HG02759 (cell line): Measurements from ENCODE around the gene CDK17.
A peak's percentile ranks its signal among the peaks of the same experiment; 100 is the strongest.
"Not testable (repeated sequence)": the region's sequence is repeated elsewhere in the genome, so short reads cannot be mapped to it uniquely, and the experiment has no call there.

Source experiments
- ATAC-seq: cut with Tn5 transposase; IDR thresholded peaks from one replicate; pipeline ENCODE4 v1.9.1; 2021; ENCODE audit warnings: mild to moderate bottlenecking, moderate library complexity; ENCODE audit not compliant: unreplicated experiment

CDK17 gene

DNA sequence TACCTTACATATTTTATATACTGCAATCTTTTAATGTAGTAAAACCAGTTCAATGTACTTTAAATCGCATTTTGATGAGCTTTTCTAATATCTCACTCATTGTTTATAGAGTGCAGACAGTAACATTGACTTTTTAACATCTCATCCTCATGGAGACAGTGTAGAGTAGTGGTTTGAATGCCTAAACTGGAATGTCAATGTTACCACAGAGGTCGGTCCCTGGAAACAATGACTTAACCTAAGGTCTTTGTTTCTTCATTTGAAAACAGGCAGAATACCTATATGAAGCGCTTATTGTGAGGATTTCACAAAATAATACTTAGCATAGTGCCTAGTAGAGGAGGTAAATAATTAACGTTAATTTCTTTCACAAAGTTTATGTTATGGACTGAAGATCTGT, 5.0 kb downstream of the CDK17 start:
- no peak for ATAC-seq

DNA sequence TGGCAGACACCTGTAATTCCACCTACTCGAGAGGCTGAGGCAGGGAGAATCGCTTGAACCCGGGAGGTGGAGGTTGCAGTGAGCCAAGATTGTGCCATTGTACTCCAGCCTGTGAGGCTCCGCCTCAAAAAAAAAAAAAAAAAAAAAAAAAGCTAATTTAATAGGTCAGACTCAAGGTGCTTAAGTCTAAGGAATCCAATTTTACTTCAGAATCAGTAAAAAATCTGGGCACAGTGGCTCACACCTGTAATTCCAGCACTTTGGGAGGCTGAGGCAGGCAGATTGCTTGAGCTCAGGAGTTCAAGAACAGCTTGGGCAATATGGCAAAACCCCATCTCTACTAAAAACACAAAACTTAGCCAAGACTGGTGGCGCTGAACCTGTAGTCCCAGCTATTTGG, 7.0 kb downstream of the CDK17 start:
- ATAC-seq: not testable (repeated sequence)

- no peak for ATAC-seq
These were observed 7.8 kb downstream of the CDK17 start for GRCh38 chr12:96392397-96392796.

GRCh38 chr12:96387981-96388380, 12.3 kb downstream of the CDK17 start:
- no peak for ATAC-seq

DNA sequence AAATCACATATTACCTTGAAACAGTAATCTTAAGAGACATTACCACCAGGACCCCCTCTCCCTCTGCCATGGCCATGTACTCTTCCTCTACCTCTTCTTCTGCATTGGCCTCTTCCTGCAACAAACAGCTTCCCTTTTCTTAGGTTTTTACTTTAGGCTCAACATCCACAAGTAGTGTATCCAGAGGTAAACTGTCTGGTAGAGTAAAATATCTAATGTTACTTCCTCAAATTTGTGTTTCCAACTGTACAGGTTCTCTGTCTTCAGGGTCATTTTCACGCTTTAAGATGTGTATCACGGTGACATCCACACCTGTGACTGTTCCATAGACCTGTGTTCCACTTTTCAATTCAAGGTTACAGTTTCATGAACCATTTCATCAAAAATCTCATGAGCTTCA, 13.4 kb downstream of the CDK17 start:
- no peak for ATAC-seq

GRCh38 chr12:96383991-96384390, 16.2 kb downstream of the CDK17 start:
- no peak for ATAC-seq

DNA sequence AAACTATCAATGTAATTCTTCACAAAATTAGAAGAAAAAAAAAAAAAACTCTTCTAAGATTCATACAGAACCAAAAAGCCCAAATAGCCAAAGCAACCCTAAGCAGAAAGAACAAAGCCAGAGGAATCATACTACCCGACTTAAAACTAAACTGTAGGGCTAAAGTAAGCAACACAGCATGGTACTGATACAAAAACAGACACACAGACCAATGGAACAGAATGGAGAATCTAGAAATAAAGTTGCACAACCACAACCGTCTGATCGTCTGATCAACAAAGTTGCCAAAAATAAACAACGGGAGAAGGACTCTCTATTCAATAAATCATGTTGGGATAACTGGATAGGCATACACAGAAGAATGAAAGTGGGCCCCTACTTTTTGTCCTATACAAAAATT, 16.9 kb downstream of the CDK17 start:
- no peak for ATAC-seq

DNA sequence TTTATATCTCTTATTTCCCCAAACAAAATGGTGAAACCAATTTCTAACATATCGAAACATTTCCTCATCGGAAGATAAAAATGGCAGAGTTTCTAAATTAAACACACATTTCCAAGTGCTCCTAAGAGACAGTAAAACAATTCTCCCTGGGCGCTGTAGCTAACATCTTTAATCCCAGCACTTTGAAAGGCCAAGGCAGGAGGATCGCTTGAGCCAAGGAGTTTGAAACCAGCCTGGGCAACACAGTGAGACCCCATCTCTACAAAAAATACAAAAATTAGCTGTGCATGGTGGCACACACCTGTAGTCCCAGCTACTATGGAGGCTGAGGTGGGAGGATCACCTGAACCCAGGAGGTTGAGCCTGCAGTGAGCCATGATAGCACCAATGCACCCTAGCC, 20.5 kb downstream of the CDK17 start:
- not testable (repeated sequence) for ATAC-seq

GRCh38 chr12:96378319-96378718, 21.9 kb downstream of the CDK17 start:
- ATAC-seq: no peak

DNA sequence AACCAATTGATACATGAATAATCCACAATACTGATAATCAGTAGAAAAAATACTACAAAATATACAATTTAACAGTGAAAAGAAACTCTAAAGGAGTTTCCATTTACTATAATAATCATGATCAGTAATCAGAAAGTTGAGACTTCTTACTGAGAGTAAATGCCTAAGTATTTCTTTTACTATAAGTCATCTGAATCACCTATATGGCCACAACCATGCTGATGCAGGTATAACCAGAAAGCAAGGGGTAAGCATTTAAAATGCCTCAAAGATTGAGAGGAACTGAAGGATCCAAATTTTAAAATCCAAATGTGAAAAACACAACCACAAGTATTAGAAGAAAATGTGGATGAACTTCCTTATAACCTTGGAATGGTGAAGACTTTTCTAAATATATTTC, 23.4 kb downstream of the CDK17 start:
- ATAC-seq: no peak

DNA sequence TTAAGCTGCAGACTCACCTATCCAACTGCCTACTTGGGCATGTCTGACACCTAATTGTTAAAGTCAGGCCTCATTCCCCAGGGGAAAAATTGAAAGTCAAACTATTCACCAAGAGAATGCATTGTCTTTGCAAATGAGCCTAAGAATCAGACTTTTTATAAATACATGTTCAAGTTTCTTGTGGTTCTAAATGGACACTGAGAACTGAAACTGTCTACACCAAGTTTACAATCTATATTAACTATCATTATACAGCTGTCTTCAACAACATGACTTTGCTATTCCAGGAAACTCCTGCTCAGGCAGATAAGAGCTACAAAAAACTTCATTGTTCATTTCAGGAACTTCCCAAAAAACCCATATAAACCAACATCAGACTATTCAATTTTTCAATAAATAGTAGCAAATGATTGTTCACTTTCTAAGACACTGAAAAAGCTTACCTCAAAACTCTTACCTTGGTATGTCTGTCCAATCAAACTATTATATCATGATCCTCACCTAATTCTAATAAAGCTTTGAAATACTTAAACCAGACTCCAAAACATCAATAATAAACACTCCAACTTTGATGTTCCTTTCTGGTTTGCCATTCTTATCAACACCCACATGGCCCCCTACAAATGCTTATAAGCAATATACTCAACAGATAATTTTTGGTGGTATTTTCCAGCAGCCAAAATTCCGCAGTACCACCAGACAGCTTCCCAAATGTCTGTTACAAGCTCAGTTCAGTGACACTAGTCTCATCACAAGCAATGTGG, 24.2 kb downstream of the CDK17 start:
- ATAC-seq: peak; percentile 77

DNA sequence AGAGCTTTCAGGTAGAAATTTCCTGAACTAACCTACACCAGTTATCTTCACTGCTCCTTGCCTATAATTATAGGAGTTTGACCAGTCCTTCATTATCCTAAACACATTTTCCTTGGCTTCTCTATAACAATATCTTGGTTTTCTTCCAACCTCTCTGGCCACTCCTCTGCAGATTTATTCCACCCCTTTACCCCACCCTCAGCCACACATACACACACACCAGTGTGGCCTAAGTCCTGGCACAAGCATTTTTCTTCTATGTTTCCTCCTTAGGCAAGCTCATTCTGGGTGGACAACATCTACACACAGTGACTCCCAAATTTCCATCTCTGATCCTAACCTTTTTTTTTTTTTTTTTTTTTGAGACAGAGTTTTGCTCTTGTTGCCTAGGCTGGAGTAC, 25.1 kb downstream of the CDK17 start:
- no peak for ATAC-seq

GRCh38 chr12:96371790-96372699, 28.2 kb downstream of the CDK17 start:
- ATAC-seq: no peak

DNA sequence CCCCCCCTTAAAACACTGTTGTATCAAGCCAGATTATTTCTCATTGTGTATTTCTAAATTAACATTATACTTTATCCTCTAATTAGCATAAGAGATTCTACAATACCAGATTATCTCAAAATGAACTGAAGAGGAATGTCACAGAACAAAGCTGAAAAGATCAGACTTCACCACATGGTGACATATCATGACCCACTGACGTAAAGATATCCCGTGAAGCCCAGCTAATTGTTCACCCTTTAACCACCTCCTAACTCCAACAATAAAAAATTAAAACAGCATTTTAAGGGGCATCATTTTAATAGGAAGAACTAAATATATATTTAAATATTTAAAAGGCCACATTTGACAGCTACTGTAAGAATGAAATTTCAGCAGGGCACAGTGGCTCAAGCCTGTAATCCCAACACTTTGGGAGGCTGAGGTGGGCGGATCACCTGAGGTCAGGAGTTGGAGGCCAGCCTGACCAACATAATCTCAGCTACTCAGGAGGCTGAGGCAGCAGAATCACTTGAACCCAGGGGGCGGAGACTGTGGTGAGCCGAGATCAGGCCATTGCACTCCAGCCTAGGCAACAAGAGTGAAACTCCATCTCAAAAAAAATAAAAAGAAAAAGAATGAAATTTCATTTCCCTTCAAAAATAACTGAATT, 29.0 kb downstream of the CDK17 start:
- no peak for ATAC-seq

DNA sequence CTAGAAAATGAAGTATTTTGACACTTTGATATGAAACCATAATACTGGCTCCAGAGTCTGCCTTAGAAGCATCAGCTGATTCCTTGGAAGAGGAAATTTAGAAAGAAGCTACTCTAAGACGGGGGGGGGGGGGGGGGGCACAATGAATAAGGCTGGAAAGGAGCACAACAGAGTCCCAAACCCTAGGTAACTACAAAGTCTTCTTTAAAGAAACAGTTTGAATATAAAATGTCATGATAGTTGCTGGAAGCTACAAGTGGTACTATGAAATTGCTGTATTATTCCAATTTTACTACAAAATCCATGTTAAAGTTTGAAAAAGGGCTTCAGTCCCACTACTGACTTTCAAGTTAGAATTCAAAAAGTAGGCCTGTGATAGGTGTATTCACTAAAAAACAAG, 31.6 kb downstream of the CDK17 start:
- no peak for ATAC-seq

DNA sequence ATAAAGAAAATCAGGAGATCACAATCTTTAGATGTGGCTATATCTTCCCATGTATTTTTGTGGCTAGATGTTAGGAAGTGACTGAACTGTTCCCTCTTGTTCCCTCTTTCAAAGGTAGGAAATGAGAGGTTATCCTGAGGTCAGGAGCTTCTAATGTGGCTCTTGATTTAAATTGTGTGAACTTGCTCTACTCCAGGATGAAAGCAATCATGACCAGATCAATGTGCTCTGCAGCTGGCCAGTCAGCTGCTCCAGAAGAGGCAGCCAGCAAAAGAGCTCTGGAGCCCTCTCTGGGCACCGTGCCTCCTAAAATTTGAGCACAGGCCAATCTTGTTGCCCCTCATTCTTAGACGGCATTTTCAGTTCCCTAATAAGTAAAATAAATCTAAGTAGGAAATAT, 32.0 kb downstream of the CDK17 start:
- no peak for ATAC-seq

- ATAC-seq: no peak
These were observed 33.9 kb downstream of the CDK17 start for GRCh38 chr12:96366381-96366654.

DNA sequence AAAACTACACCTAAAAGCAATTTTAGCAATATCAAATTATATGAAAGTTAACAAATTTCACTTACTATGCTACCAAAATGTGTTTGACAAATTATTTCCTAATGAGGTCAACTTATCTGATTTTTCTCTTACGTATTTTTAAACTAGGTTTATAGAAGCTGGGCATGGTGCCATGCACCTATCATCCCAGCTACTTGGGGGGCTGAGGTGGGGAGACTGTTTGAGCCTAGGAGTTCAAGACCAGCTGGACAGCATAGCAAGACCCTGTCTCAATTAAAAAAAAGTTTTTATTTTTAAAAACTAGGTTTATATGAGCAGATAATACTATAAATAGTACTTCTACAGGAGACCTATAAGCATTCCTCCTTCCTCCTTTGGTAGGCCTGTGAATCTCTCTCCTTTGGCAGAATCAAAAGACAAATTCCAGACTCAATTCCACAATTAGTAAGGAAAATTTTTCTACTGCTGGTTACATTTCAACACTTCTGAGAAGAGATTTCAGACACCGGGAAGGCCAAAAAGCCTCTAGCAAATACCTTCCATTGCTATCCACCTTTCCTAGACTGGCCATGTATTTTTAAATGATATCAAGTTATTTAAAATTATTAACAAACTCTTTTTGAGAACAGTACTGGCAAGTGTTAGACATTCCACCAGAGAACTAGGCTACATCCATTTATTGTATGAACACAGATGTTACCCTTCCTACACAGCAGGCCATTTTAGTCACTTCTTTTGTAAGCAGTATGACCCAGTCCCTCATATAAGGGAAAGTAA, 34.4 kb downstream of the CDK17 start:
- no peak for ATAC-seq

- no peak for ATAC-seq
These were observed 36.0 kb downstream of the CDK17 start for GRCh38 chr12:96364092-96364700.

DNA sequence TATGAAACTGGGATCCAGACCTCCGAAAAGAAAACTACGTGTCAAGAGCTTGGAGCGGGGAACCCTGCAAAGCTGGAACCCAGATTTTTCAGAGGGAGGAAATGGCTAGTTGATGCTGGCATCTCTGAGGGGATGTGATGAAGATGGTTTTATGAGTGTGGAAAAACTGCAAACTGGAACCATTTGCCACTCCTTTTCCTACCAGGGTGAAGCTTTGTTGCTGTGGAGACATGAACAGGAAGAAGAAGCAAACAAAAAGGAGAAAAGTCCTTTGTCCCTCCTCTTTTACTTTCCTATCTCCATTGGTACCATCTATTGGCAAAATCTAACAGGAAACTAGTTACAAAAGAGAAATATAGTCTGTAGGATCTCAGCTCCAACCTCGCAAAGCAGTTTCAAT, 39.2 kb downstream of the CDK17 start:
- ATAC-seq: no peak

- no peak for ATAC-seq
These were observed 39.7 kb downstream of the CDK17 start for GRCh38 chr12:96360550-96360949.
